B cell (primary cell): ENCODE results near the gene CREG1. TPM values are rescaled to one million over a fixed set of nuclear protein-coding genes. Genes with fewer than 3 reads are reported as not detected.

Experiments used
- ATAC-seq: fragments of 200-7000 bp; cut with Tn5 transposase; one replicate; pipeline ENCODE4 v1.10.0; 2021; ENCODE audit warnings: low read depth, mild to moderate bottlenecking, moderate number of reproducible peaks, moderate library complexity
- CTCF ChIA-PET: fragments of 350-600 bp; sonication (Branson Sonifier 250); formaldehyde crosslinking; loops from one replicate; lab custom pipeline; 2021; ENCODE audit warnings: antibody characterized with exemption, inconsistent platforms; lab: Charles Lee
- POLR2A ChIA-PET: fragments of 350-600 bp; sonication (Branson Sonifier 250); formaldehyde crosslinking; loops from one replicate; lab custom pipeline; 2021; ENCODE audit warnings: antibody characterized with exemption; lab: Charles Lee
- DNase-seq: peaks from one replicate; pipeline ENCODE4 v3.0.0; 2013
- H2AFZ ChIP-seq: 2 replicates; pipeline ENCODE4 v1.6.1; 2012; ENCODE audit warnings: mild to moderate bottlenecking, low read depth, low read length; ENCODE audit not compliant: insufficient read depth, poor library complexity, severe bottlenecking
- H3K27ac ChIP-seq, 2 donors: 1 replicate in 1 of 2; 2 replicates in 1 of 2; pipeline ENCODE4 v1.5.1; 2012 to 2013; ENCODE audit warnings: low read length in 2 of 2, mild to moderate bottlenecking in 2 of 2, moderate library complexity in 1 of 2
- H3K27me3 ChIP-seq, 4 experiments: fragments of 200-600 bp in 1 of 4; sonication (generic) in 1 of 4; replicated peaks in 1 of 4; 1 replicate in 2 of 4; 2 replicates in 2 of 4; pipeline versions ENCODE4 v1.6.1 to v1.7.0; 2013 to 2016; ENCODE audit warnings: low read length in 3 of 4, mild to moderate bottlenecking in 2 of 4, mixed read lengths in 1 of 4, moderate library complexity in 1 of 4; ENCODE audit not compliant: insufficient read depth in 4 of 4, control insufficient read depth in 3 of 4; ENCODE audit errors: control extremely low read depth in 1 of 4
- H3K36me3 ChIP-seq, 2 experiments: replicated peaks in 1 of 2; 1 replicate in 1 of 2; 2 replicates in 1 of 2; pipeline versions ENCODE4 v1.6.1 to v1.7.1; 2013; ENCODE audit warnings: low read length in 1 of 2; ENCODE audit not compliant: insufficient read depth in 2 of 2, control insufficient read depth in 1 of 2; ENCODE audit errors: control extremely low read depth in 1 of 2, extremely low read depth in 1 of 2
- H3K4me1 ChIP-seq, 2 donors: fragments of 200-600 bp in 1 of 2; sonication (generic) in 1 of 2; 1 replicate in 1 of 2; 2 replicates in 1 of 2; pipeline versions ENCODE4 v1.5.1 to v1.6.1; 2013 to 2017; ENCODE audit warnings: low read length in 2 of 2; ENCODE audit not compliant: control insufficient read depth in 2 of 2, insufficient read depth in 2 of 2
- H3K4me2 ChIP-seq: replicated peaks from 2 replicates; pipeline ENCODE3; 2012; ENCODE audit warnings: mild to moderate bottlenecking, low read depth, low read length; ENCODE audit not compliant: poor library complexity, severe bottlenecking
- H3K4me3 ChIP-seq, 5 experiments: fragments of 200-600 bp in 1 of 5; sonication (generic) in 1 of 5; 1 replicate in 3 of 5; 2 replicates in 2 of 5; pipeline versions ENCODE4 v1.5.1 to v1.7.0; 2011 to 2016; ENCODE audit warnings: low read length in 4 of 5, mild to moderate bottlenecking in 4 of 5, low read depth in 2 of 5, control low read depth in 1 of 5, moderate library complexity in 1 of 5; ENCODE audit not compliant: insufficient read depth in 1 of 5; ENCODE audit errors: control extremely low read depth in 1 of 5, extremely low read depth in 1 of 5
- H3K79me2 ChIP-seq: fragments of 200-600 bp; sonication (generic); one replicate; pipeline ENCODE4 v1.6.0; 2016; ENCODE audit warnings: low read length; ENCODE audit not compliant: control insufficient read depth, insufficient read depth
- H3K9ac ChIP-seq: fragments of 200-600 bp; sonication (generic); 2 replicates; pipeline ENCODE4 v1.6.1; 2017; ENCODE audit warnings: mild to moderate bottlenecking, low read length, moderate library complexity
- H3K9me3 ChIP-seq, 3 donors: one replicate each; pipeline versions ENCODE4 v1.6.1 to v1.7.1; 2013; ENCODE audit warnings: low read length in 2 of 3; ENCODE audit not compliant: control insufficient read depth in 2 of 3, insufficient read depth in 1 of 3; ENCODE audit errors: control extremely low read depth in 1 of 3
- H4K20me1 ChIP-seq: 2 replicates; pipeline ENCODE4 v1.6.0; 2012; ENCODE audit warnings: mild to moderate bottlenecking, low read length; ENCODE audit not compliant: insufficient read depth, control insufficient read depth, poor library complexity, severe bottlenecking
- H3K27ac Mint-ChIP-seq: one replicate; pipeline ENCODE4 v1.8.0; 2021; ENCODE audit warnings: mixed read lengths
- H3K27me3 Mint-ChIP-seq: one replicate; pipeline ENCODE4 v1.8.0; 2021; ENCODE audit warnings: mixed read lengths
- H3K4me1 Mint-ChIP-seq: one replicate; pipeline ENCODE4 v1.8.0; 2021; ENCODE audit warnings: mixed read lengths
- H3K4me3 Mint-ChIP-seq: one replicate; pipeline ENCODE4 v1.8.0; 2021; ENCODE audit warnings: mixed read lengths
- H3K9me3 Mint-ChIP-seq: one replicate; pipeline ENCODE4 v1.8.0; 2022; ENCODE audit warnings: mixed read lengths; ENCODE audit not compliant: insufficient read depth
- CTCF ChIP-seq: fragments of 200-600 bp; IDR thresholded peaks from one replicate; pipeline ENCODE4 v1.8.0; 2022; ENCODE audit warnings: antibody characterized with exemption, mild to moderate bottlenecking
- EZH2 ChIP-seq: IDR thresholded peaks from 2 replicates; pipeline ENCODE4 v1.6.1; 2012; ENCODE audit warnings: borderline replicate concordance, low read depth, mild to moderate bottlenecking, moderate library complexity, low read length; ENCODE audit not compliant: insufficient read depth, poor library complexity, severe bottlenecking
- WGBS: methylation state at CpG from one replicate; pipeline ENCODE4 v1.1.5; 2013; ENCODE audit warnings: missing lambda C conversion rate; ENCODE audit not compliant: insufficient coverage; 5-methylcytosine and 5-hydroxymethylcytosine counted together
- intact Hi-C: fragments of 100-400 bp; cut with micrococcal nuclease; formaldehyde crosslinking; loops from one replicate; pipeline ENCODE4 v1.10.0; 2022
- polyA plus RNA-seq: library from polyadenylated mRNA; depleted of rRNA; stranded (reverse); fragments of >200 nt; gene quantifications from 2 replicates; pipeline ENCODE4 v1.2.3, GENCODE V29; 2012
- total RNA-seq, 2 donors: library from RNA; stranded (reverse); fragments of 120-200 nt in 1 of 2; gene quantifications; 1 replicate in 1 of 2; 2 replicates in 1 of 2; pipeline versions ENCODE4 v1.2.3 to v1.2.4, GENCODE V29; 2013 to 2022

CREG1 gene
- total and polyA plus RNA-seq, 2 donors (not counting 1 experiment from before 2014, with no cell fraction given), result 7.5 to 8.4 TPM

- no peaks in the 10 kb centered on the region for H3K36me3 ChIP-seq
- DNase-seq (no peak), ATAC-seq (no peak)
- TF ChIP-seq CTCF, result no peak
- no peak for TF ChIP-seq EZH2
- no peak overlapping the region for H3K4me3 Mint-ChIP-seq
- H3K27me3 ChIP-seq, result no peaks in the 10 kb centered on the region
- intact Hi-C loops, result no loop called here
- H3K4me1 ChIP-seq, result peaks cover 3% of the 10 kb centered on the region in 2 donors
- 95% methylated on average over 5 of the region's 12 CpGs for WGBS
- no peak overlapping the region for H3K27ac ChIP-seq
- H2AFZ ChIP-seq, result no peak overlapping the region
- H3K9me3 Mint-ChIP-seq, result no peaks in the 10 kb centered on the region
- ChIA-PET CTCF (interaction anchor here (0.8 to 4.2 kb wide), 6 partner anchors 8 to 274 kb away, joined by 3 to 23 read pairs (median 5); partner anchors contain the start of gene CREG1), POLR2A (no interaction called here)
- no peaks in the 10 kb centered on the region for H3K27me3 Mint-ChIP-seq
- peaks cover 13% of the 10 kb centered on the region for H3K4me1 Mint-ChIP-seq
- H3K4me2 ChIP-seq, result no peak overlapping the region
- H3K27ac Mint-ChIP-seq, result no peak overlapping the region
- no peaks in the 10 kb centered on the region for H3K79me2 ChIP-seq
- no peak overlapping the region for H3K4me3 ChIP-seq
- H4K20me1 ChIP-seq, result no peaks in the 10 kb centered on the region
- no peaks in the 10 kb centered on the region for H3K9me3 ChIP-seq
- H3K9ac ChIP-seq, result no peak overlapping the region
Observed at GRCh38 chr1:167542109-167543032, 11.2 kb downstream of the CREG1 start.

DNA sequence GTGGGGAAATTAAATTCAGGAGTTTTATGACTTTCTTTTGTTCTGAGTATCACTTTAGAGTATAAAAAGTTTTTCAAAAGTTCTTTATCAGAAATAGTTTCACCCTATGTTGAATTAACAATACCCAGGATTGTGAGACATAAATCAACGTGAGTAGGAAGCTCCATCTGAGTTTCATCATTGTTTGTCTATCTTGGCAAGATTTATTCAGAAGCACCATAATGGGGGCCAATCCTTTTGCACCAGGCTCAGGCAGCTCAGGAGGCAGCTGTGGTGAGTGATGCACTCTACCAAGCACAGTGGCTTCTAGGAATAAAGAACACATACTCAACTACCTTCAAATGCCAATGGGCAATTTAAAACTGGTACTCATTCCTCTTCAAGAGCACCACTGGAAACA, 12.0 kb downstream of the CREG1 start:
- Mint-ChIP-seq H3K27me3 (no peaks in the 10 kb centered on the region), H3K9me3 (no peaks in the 10 kb centered on the region), H3K4me1 (peaks cover 13% of the 10 kb centered on the region), H3K27ac (no peak overlapping the region), H3K4me3 (no peak overlapping the region)
- no peaks in the 10 kb centered on the region for H3K9me3 ChIP-seq
- H3K4me3 ChIP-seq, result no peak overlapping the region
- H3K79me2 ChIP-seq, result no peaks in the 10 kb centered on the region
- WGBS, result 17% methylated on average over 1 of the region's 1 CpG
- ChIA-PET POLR2A (interaction anchor here (0.5 kb wide), 1 partner anchor 1455 kb away, joined by 4 read pairs; no protein-coding TSS in a partner anchor), CTCF (interaction anchor here (0.8 to 4.2 kb wide), 10 partner anchors 8 to 273 kb away, joined by 3 to 23 read pairs (median 4); partner anchors contain the start of gene CREG1)
- H2AFZ ChIP-seq, result no peak overlapping the region
- intact Hi-C loops, result no loop called here
- no peaks in the 10 kb centered on the region for H4K20me1 ChIP-seq
- H3K4me2 ChIP-seq, result no peak overlapping the region
- peaks cover 3% of the 10 kb centered on the region in 2 donors for H3K4me1 ChIP-seq
- DNase-seq (no peak), ATAC-seq (no peak)
- no peaks in the 10 kb centered on the region for H3K36me3 ChIP-seq
- TF ChIP-seq EZH2 (no peak), CTCF (no peak)
- no peak overlapping the region for H3K27ac ChIP-seq
- H3K27me3 ChIP-seq, result no peaks in the 10 kb centered on the region
- H3K9ac ChIP-seq, result no peak overlapping the region
